Esophagus muscularis mucosa (tissue), 4 donors: ENCODE measurements around the gene LIPC. TPM values are rescaled to one million over a fixed set of nuclear protein-coding genes. Genes with fewer than 3 reads are reported as not detected.

ENCODE experiments used
- DNase-seq: peaks from one replicate; pipeline ENCODE4 v3.0.0-alpha.2; 2017; ENCODE audit errors: extremely low spot score
- H3K27ac ChIP-seq, 4 donors: fragments of 200-600 bp; sonication (generic); replicated peaks in 1 of 4; 1 replicate in 3 of 4; 2 replicates in 1 of 4; pipeline ENCODE4 v1.5.1; 2016 to 2019; ENCODE audit warnings: mild to moderate bottlenecking in 1 of 4
- H3K27me3 ChIP-seq, 4 donors: fragments of 200-600 bp; sonication (generic); one replicate each; pipeline versions ENCODE4 v1.5.1 to v1.6.0; 2016 to 2019
- H3K36me3 ChIP-seq, 4 donors: fragments of 200-600 bp; sonication (generic); one replicate each; pipeline ENCODE4 v1.5.1; 2016 to 2019
- H3K4me1 ChIP-seq, 4 donors: fragments of 200-600 bp; sonication (generic); one replicate each; pipeline ENCODE4 v1.5.1; 2016 to 2019
- H3K4me3 ChIP-seq, 4 donors: fragments of 200-600 bp; sonication (generic); 1 replicate in 2 of 4; 2 replicates in 2 of 4; pipeline ENCODE4 v1.5.1; 2016 to 2019; ENCODE audit warnings: mild to moderate bottlenecking in 4 of 4, moderate library complexity in 1 of 4
- H3K9me3 ChIP-seq, 4 donors: fragments of 200-600 bp; sonication (generic); 1 replicate in 3 of 4; 2 replicates in 1 of 4; pipeline ENCODE4 v1.5.1; 2016 to 2019
- EP300 ChIP-seq: sonication (generic); formaldehyde crosslinking; IDR thresholded peaks from one replicate; pipeline ENCODE4 v1.6.1; 2017; ENCODE audit warnings: antibody characterized with exemption
- POLR2A ChIP-seq: fragments of 450-650 bp; IDR thresholded peaks from one replicate; pipeline ENCODE4 v1.6.1; 2017; ENCODE audit warnings: antibody characterized with exemption, moderate library complexity, mild to moderate bottlenecking, low read depth
- POLR2AphosphoS5 ChIP-seq, 2 donors: sonication (generic); formaldehyde crosslinking; IDR thresholded peaks; one replicate each; pipeline ENCODE4 v1.6.1; 2017; ENCODE audit warnings: antibody characterized with exemption in 2 of 2
- WGBS: methylation state at CpG from one replicate; pipeline ENCODE4 v1.1.5; 2018; 5-methylcytosine and 5-hydroxymethylcytosine counted together
- intact Hi-C: fragments of 100-400 bp; cut with DNase I; formaldehyde crosslinking; loops from one replicate; pipeline ENCODE4 v1.15.1; 2023
- total RNA-seq, 4 donors: library from RNA; depleted of rRNA; stranded (reverse); fragments of >200 nt; gene quantifications; one replicate each; pipeline versions ENCODE4 v1.1.0 to v1.2.1, GENCODE V29; 2016
- TF ChIP-seq, protein P1 (sequence below), 3 experiments: fragments of 200-600 bp in 2 of 3; fragments of 450-650 bp in 1 of 3; sonication (generic) in 2 of 3; IDR thresholded peaks; one replicate each; pipeline ENCODE4 v1.5.1; 2017 to 2019; ENCODE audit warnings: antibody characterized with exemption in 3 of 3, mild to moderate bottlenecking in 2 of 3, moderate library complexity in 1 of 3

The LIPC gene
- total RNA-seq, 4 donors from 2014 or later, result 0.06 to 0.63 (median 0.37) TPM

DNA sequence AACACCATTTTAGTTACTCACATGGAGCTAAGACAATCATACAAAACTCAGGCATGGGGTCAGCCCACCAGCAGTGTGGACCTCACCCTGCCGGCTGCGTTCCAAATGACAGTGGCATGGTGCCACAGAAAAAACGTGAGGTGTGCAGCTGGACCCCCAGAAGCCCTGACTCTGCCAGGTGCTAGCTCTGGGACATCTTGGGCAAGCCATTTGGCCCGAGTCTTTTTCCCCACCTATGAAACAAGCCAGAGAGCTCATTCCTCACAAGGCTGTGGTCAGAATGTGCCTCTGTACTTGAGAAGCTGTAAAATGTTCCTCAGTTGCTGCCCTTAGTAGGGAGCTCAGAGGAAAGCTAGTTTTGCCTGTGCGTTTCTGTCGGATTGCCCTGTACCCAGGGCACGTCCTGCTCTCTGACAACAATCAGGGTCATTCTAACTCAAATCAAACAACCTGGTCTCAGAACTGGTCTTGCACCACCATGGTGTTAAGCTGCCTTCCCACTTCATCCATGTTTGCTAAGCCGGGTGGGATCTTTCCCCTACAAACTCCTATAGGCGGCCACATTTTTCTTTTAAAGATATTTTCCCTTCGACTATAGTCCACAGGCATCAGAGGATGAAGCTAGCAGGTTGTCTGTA is 44.9 kb downstream of the LIPC start:
- intact Hi-C loops, result no loop called here
- TF ChIP-seq EP300 (no peak), POLR2AphosphoS5 (IDR thresholded peaks at IDR 0.05) (no peak), POLR2A (no peak)
- TF ChIP-seq, protein P1, sequence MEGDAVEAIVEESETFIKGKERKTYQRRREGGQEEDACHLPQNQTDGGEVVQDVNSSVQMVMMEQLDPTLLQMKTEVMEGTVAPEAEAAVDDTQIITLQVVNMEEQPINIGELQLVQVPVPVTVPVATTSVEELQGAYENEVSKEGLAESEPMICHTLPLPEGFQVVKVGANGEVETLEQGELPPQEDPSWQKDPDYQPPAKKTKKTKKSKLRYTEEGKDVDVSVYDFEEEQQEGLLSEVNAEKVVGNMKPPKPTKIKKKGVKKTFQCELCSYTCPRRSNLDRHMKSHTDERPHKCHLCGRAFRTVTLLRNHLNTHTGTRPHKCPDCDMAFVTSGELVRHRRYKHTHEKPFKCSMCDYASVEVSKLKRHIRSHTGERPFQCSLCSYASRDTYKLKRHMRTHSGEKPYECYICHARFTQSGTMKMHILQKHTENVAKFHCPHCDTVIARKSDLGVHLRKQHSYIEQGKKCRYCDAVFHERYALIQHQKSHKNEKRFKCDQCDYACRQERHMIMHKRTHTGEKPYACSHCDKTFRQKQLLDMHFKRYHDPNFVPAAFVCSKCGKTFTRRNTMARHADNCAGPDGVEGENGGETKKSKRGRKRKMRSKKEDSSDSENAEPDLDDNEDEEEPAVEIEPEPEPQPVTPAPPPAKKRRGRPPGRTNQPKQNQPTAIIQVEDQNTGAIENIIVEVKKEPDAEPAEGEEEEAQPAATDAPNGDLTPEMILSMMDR (IDR thresholded peaks at IDR 0.05), result no peak
- Histone ChIP-seq H3K4me3 (no peak overlapping the region), H3K4me1 (peaks cover 14 to 28% (median 19%) of the 10 kb centered on the region in 4 donors), H3K36me3 (no peaks in the 10 kb centered on the region), H3K9me3 (no peaks in the 10 kb centered on the region), H3K27me3 (no peaks in the 10 kb centered on the region), H3K27ac (peak overlapping the region in 2 of 4 donors; percentile 37)
- no peak for DNase-seq
- 85% methylated on average over 7 of the region's 10 CpGs for WGBS

- H3K4me1 ChIP-seq, result peaks cover 14 to 28% (median 19%) of the 10 kb centered on the region in 4 donors
- H3K27me3 ChIP-seq, result no peaks in the 10 kb centered on the region
- no peaks in the 10 kb centered on the region for H3K36me3 ChIP-seq
- intact Hi-C loops, result no loop called here
- H3K4me3 ChIP-seq, result no peak overlapping the region
- H3K27ac ChIP-seq, result peak overlapping the region in 1 of 4 donors; percentile 37
- H3K9me3 ChIP-seq, result no peaks in the 10 kb centered on the region
- TF ChIP-seq, protein P1 (IDR thresholded peaks at IDR 0.05), result no peak
- WGBS, result 16% methylated on average over 4 of the region's 4 CpGs
- no peak for DNase-seq
These were observed 45.4 kb downstream of the LIPC start for GRCh38 chr15:58477170-58477569.

- no peak for TF ChIP-seq POLR2A
- TF ChIP-seq EP300, result no peak
- TF ChIP-seq, protein P1 (IDR thresholded peaks at IDR 0.05), result no peak
- TF ChIP-seq POLR2AphosphoS5 (IDR thresholded peaks at IDR 0.05), result no peak
- intact Hi-C loops, result no loop called here
- no peak for DNase-seq
- WGBS, result 100% methylated on average over 3 of the region's 3 CpGs
- no peak overlapping the region for H3K27ac ChIP-seq
- peaks cover 14 to 24% (median 16%) of the 10 kb centered on the region in 4 donors for H3K4me1 ChIP-seq
- H3K36me3 ChIP-seq, result no peaks in the 10 kb centered on the region
- H3K27me3 ChIP-seq, result no peaks in the 10 kb centered on the region
- H3K4me3 ChIP-seq, result no peak overlapping the region
- H3K9me3 ChIP-seq, result no peaks in the 10 kb centered on the region
These were observed 46.2 kb downstream of the LIPC start for GRCh38 chr15:58478035-58478434.

- H3K4me1 ChIP-seq, result peaks cover 9 to 24% (median 13%) of the 10 kb centered on the region in 4 donors
- DNase-seq, result no peak
- no peak overlapping the region for H3K4me3 ChIP-seq
- H3K27ac ChIP-seq, result no peak overlapping the region
- TF ChIP-seq EP300, result no peak
- TF ChIP-seq POLR2A, result no peak
- H3K9me3 ChIP-seq, result no peaks in the 10 kb centered on the region
- H3K36me3 ChIP-seq, result no peaks in the 10 kb centered on the region
- intact Hi-C loops, result no loop called here
- 97% methylated on average over 3 of the region's 3 CpGs for WGBS
- no peaks in the 10 kb centered on the region for H3K27me3 ChIP-seq
These were observed 46.8 kb downstream of the LIPC start for GRCh38 chr15:58478579-58478978.

- TF ChIP-seq POLR2AphosphoS5 (IDR thresholded peaks at IDR 0.05) (no peak), EP300 (no peak), POLR2A (no peak)
- TF ChIP-seq, protein P1 (IDR thresholded peaks at IDR 0.05), result no peak
- intact Hi-C loops, result no loop called here
- DNase-seq, result no peak
- no peak overlapping the region for H3K4me3 ChIP-seq
- H3K9me3 ChIP-seq, result no peaks in the 10 kb centered on the region
- peaks cover 7 to 17% (median 10%) of the 10 kb centered on the region in 4 donors for H3K4me1 ChIP-seq
- no peaks in the 10 kb centered on the region for H3K36me3 ChIP-seq
- H3K27ac ChIP-seq, result no peak overlapping the region
- WGBS, result 98% methylated on average over 3 of the region's 3 CpGs
- H3K27me3 ChIP-seq, result no peaks in the 10 kb centered on the region
These were observed 48.1 kb downstream of the LIPC start for GRCh38 chr15:58479941-58480340.
